ENCODE data around the gene MS4A18.
"Not testable (repeated sequence)": the region's sequence is repeated elsewhere in the genome, so short reads cannot be mapped to it uniquely, and the experiment has no call there.

The MS4A18 gene

DNA sequence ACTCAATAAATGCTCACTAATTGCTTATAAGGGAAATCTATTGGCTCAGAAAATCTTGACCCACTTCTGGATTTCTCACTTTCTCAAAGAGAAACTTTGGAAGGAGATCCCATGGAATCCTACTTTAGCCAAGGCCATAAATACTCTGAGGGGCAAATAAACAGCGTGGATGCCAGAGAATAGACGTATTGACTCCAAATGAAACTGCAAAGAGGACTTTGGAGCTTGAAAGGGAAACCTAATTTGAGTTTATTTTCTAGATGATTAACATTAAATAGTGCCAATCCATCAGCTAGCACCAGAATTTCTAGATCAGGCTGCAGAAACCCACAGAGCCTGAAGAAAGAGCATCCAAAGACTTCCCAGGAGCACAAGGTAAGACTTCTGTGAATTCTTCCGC lies at the start of gene MS4A18:
MS4A18 (plus strand) TSS at position 301 of the 400 bp plus-strand sequence.
- DNase-seq, result no peak

DNA sequence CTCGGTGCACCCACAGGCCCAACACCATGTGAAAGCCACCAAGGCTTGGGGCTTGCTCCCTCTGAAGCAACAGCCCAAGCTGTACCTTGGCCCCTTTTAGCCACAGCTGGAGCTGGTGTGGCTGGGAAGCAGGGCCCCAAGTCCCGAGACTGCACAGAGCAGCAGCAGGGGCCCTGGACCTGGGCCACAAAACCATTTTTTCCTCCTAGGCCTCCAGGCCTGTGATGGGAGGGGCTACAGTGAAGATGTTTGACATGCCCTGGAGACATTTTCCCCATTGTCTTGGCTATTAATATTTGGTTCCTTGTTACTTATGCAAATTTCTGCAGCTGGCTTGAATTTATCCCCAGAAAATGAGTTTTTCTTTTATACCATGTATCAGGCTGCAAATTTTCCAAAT lies 46.3 kb upstream of the MS4A18 start:
- not testable (repeated sequence) for DNase-seq

DNA sequence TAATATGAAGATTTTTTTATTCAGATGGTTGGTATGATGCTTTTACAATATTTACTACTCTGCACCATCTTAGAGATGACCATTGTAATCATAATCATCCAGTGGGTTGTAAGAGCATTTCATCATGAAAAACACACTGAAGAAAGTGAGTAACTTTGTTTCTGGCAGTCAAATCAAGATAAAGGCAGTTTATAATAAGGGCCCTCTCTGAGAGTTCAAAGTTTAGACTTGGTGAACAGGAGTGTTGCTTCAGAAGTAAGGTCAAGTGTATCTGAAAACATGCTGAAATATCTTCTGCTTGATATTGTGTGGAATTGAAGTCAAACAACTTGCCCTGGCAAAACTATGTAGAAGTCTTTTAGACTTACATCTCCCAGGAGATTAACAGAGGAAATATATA lies 44.6 kb upstream of the MS4A18 start:
- DNase-seq, result no peak

DNA sequence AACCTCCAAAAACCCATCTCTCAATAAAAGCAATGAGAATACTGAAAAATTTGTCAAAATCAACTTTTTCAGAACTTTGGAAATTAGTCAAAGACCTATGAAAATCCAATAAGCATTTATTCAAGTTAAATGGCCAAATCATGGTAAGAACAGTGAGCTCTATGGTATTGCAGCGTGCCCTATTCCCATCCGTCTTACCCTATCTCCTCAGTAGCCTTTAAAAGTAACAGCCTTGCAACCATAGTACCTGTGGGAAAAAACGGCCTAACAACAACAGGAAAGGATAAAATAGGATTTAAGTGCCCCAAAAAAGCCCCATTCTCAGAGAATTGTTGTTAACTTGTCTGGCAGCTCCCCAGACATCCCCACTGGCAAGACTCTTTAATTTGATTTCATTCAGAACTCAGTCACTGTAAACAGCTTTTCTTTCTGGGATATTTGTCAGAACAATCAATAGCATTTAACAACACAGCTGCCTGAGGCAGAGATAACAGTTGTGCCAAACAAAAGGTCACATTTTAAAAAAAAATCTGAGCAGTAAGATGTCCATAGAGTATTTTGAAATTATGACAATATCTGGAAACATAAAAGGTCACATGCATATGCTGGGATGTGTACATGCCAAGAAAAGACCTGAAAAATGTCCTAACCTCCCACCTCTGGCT lies 43.9 kb upstream of the MS4A18 start:
- DNase-seq, result no peak

DNA sequence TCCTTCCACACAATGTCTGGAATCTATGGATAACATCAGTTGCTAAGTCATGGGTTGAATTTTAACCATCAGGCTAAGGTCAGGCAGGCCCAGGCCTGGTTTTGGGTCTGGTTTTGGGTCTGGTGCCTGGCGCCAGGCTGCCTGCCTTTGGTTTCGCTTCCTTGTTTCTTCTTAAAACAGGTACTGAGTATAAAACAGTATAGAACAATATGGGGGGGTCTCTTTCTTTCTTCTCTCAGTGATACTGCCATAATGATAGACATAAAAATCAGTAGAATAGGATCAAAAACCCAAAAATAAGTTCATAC lies 40.0 kb upstream of the MS4A18 start:
- DNase-seq, result not testable (repeated sequence)

DNA sequence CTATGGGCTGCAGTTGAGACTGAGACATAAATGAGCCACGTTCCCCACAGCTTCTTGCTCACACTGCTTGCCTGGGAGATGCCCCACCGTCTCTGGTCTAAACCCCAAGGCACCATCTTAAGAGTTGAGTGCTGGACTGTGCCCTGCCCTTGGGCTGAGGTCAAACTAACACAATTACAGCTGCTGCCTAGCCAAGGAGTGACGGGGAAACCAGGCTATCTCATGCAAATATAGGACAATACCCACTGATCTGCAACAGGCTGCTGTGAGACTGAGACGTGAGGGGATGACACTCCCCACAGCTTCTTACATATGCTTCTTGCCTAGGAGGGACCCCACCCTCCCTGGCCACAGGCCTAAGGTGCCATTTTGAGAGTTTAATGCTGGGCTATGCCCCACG lies 32.9 kb upstream of the MS4A18 start:
- DNase-seq, result no peak

DNA sequence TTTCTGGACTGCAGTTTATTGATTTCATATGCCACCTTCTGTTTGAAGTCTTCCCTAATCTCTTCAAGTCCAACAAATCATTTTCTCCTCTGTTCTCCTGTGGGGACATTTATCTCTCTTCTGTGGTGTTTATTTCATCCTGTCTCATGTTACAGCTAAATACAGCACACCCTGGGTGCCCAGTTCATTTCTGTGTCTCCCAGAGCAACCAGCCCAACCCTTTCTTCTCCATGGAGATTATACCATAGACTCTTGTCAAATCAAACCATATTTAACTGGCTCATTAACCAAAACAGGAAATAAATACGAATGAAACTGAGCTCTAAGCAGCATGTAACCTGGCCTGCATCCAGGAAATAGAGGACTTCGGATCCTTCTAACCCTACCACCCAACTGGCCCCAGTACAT lies 25.2 kb upstream of the MS4A18 start, which contains the start of gene MS4A8:
MS4A8 (plus strand) TSS at position 329 of the 408 bp plus-strand sequence. CDS start 1,249 bp downstream, outside the sequence.
- no peak for DNase-seq

DNA sequence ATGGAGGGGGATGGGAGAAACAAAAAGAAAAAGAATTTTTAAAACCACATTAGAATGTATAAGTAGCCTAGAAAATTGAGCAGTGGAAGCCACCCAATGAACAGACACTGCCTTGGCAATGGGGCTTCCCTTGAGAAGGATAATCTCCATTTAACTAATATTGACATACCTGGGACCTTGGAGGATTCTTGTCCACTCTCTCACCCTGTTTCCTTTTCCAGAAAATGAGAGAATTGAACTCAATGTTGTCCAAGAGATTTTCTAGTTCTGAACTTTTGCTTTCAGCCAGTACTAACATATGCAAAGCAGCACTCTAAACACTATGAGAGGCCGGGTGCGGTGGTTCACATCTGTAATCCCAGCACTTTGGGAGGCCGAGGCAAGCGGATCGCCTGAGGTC lies 24.6 kb upstream of the MS4A18 start:
- DNase-seq, result no peak

DNA sequence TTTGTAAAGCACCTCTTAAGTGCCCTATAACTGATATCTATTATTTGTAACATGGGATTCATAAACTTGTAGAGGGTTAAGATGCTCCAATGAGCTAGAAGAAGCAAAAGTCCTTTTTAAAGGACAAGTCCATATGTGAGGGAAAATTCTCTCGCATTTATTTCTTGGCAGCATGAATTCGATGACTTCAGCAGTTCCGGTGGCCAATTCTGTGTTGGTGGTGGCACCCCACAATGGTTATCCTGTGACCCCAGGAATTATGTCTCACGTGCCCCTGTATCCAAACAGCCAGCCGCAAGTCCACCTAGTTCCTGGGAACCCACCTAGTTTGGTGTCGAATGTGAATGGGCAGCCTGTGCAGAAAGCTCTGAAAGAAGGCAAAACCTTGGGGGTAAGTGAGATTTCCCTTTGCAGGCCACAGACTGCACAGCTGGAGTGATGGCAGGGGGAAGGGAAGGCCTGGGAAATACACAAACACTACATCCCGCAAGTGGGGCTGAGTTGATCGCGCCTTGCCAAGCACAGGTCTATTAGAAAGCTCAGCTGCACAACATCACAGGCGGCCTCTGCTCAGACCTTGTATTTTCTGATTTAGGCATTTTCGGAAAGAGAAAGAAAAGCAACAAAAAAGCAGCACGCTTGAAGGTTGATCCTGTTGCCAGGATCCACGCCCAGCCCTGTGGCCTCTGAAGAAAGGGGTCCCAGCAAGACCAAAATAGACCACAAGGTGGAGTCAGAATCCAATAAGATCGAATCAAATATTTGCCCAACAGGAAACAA lies 23.6 kb upstream of the MS4A18 start:
- DNase-seq, result peak in 1 of 51 donors; percentile 0

DNA sequence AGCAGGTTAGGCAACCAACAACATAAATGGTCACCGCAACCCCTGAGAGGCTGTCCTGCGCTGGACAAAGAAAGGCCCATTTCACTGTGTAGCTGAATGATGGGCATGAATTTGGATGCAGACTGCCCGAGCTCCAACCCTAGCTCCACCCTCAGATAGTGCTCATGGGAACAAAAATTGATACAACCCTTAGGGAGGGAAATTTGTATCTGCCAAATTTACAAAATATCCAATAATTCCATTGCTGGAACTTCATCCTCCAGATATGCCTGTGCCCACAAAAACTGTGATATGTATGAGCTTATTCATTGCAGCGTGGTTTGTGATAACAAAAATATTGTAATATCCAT lies 23.1 kb upstream of the MS4A18 start:
- DNase-seq, result no peak

DNA sequence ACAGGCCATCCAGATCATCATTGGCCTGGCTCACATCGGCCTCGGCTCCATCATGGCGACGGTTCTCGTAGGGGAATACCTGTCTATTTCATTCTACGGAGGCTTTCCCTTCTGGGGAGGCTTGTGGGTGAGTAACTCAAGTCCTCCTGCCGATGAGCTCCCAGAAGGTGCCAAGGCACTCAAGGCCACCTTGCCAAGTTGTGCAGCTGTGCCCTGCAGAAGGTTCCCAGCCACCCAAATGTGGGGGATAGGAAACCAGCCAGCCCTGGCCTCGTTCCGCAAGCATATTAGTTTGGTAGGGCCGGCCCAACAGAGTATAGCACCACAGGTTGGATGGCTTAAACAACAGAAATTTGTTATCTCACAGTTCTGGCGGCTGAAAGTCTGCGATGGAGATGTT lies 21.1 kb upstream of the MS4A18 start:
- no peak for DNase-seq

DNA sequence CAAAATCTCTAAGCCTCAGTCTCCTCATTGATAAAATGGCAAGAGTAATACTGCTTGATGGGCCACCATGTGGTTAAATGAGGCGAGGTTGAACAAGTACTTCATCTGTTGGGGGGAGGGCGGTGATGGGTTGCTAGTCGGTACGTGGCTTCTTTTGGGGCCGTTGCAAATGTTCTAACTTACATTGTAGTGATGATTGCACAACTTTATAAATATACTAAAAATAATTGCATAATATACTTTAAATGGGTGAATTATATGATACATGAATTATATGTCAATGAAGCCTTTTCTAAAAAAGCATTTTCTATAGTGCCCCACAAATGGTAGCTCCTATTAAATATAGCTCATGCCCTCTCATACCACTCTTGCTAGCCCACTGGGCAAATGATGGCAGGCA lies 18.6 kb upstream of the MS4A18 start:
- no peak for DNase-seq

DNA sequence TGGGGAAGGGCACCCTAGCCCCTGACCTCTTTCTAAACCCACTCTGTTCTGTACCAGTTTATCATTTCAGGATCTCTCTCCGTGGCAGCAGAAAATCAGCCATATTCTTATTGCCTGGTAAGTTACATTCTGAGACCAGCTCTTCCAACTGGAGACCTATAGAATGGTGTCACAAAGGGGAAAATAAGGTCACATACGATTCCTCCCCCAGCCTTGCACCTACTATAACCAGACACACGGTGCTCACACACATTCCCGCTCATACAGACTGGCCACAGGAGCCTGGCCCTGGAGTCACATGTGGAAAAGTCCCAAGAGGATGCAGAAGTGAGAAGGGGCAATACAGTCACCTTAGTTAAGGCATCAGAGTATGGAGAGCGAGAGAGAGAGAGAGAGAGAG lies 17.6 kb upstream of the MS4A18 start:
- no peak for DNase-seq

DNA sequence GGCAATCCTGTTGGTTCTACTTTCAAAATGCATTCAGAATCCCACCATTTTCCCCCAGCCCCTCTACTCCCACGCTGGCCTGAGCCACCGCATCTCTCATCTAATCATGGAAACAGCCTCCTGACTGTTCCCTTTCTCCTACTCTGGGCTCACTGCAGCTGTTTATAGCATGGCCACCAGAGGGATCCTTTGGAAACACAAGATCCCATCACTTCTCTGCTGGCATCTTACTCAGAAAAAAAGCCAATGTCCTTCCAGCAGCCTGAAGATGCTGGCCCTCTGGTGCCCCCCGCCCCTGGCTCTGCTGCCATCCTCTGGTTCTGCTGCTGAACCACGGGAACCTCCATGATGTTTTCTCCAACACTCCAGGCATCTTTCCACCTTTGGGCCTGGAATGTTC lies 14.0 kb upstream of the MS4A18 start:
- DNase-seq, result no peak

DNA sequence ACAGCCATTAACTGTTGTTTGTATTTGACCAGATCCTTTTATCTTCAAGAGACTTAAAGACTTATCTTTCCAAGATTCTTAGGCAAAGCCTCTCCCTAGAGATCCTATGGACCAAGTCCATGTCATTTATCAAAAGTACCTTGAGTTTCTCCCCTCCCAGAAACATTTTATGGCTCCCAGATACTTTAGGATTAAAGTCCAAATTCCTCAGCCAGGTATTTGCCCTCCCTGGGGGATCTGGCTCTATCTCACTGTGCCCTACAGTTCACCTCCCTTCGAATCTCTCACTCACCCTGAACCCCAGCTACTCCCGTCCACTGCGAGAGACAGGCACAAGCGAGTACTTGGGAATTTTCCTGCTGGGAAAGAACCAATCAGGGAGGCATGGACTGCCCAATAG lies 13.2 kb upstream of the MS4A18 start:
- DNase-seq, result no peak

DNA sequence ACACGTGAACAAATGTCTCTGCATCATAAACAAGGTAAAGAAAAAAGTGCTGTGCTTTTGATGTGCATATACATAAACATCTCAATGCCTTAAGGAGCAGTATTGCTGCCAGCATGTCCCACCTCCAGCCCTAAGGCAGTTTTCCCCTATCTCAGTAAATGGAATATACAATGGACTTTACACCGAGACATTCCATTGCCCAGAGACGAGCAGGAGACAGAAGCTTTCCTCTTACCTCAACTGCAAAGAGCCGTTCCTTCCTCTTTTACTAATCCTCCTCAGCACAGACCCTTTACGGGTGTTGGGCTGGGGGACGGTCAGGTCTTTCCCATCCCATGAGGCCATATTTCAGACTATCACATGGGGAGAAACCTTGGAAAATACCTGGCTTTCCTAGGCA lies 11.1 kb upstream of the MS4A18 start:
- DNase-seq, result not testable (repeated sequence)

DNA sequence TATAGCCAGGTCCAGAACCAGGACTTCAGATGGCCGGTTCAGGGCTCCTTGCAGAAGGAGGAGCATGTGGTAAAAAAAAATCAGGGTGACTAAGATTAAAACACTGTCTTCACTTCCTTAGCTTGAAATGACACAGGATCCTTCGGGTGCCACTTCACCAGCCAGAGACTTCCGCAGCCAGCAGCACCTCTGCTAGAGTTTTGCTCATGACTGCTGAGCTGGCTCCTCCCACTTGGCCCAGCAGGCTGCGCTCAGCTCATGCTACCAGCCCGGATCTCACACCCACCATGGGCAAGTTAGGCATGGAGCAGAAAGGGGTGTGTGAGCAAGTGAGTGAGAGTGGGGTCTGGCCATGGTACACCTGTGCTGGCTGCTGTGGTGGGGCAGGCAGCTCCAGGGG lies 6.6 kb upstream of the MS4A18 start:
- no peak for DNase-seq

DNA sequence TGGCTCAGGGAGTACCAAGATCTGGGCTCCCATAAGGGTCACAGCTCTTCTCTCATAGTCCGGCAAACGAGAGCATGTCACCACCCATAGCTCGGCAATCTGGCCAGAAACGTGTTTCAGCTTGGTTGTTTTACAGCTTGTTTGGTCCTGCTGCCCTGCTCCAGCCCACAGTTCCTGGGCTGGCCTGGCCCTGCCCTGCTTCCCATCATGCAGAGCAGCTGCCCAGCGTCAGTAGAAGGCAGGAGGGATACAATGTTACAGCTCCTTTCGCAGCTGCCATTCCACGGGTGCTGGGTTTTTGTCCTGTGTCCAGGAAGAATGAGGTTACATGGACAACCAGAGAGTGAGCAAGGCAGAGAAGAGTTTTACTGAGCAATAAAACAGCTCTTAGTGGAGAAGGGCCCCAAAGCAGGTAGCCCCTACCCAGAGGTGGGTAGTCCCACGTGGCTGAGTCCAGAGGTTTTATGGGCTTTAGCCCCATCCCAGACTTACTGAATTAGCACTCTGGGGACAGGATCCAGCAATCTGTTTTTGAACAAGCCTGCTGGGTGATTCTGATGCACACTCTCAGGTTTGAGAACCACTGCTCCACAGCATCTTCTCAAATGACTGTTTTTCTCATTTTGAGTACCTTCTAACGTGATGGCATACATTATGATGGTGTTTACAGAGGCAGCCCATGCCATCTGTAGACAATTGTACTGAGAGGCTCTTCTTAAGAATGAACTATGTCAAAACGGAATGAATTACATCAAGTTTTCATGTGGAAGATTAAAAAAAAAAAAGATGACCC lies 5.8 kb upstream of the MS4A18 start:
- DNase-seq, result no peak

DNA sequence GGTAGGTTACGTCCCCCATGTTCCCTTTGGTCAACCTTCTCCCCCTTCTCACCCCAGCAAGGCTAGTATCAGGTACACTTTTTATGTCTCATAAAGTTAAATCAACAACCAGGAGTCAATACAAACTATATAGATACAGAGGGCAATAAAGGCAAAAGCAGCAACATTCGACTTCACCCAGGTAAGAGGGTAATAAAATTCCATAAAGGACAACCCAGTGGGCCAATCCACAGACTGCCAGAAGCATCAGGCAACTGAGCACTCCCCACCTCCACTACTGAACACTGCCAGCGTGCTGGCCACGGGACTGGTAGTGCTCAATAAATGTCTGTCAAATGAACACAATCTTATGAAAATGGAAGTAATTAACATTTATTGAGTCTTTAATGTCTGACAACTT lies 5.1 kb upstream of the MS4A18 start:
- no peak for DNase-seq

DNA sequence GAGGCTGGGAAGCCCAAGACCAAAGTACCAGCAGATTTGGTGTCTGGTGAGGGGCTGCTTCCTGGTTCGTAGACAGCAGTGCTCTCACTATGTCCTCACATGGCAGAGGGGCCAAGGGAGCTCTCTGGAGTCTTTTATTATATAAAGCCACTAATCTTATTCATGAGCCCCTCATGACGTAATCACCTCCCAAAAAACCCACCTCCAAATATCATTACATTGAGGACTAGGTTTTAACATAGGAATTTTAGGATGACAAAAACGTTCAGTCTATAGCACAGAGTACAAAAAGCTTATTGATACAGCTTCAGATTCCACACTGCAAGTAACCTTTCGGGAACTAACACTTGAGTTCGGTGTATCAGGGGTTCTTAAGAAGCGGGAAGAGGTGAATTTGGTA lies 4.1 kb upstream of the MS4A18 start:
- no peak for DNase-seq

DNA sequence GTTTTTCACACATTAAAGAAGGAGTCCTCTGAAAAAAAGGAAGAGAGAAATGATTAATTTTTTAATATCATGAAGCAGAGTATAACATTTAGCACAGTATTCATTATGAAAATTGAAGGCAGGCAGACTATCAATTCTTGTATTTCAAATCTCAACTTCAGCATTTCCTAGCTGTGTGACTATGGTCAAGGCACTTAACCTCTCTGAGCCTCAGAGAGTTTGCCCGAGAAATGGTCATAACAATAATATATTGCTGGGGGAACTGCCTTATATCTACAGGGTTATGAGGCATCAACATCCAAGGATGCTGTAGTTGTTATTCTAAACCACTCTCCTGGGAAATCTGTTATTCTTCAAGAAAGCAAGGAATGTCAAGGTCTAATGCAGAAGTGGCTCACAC lies 1.1 kb downstream of the MS4A18 start:
- DNase-seq, result no peak

DNA sequence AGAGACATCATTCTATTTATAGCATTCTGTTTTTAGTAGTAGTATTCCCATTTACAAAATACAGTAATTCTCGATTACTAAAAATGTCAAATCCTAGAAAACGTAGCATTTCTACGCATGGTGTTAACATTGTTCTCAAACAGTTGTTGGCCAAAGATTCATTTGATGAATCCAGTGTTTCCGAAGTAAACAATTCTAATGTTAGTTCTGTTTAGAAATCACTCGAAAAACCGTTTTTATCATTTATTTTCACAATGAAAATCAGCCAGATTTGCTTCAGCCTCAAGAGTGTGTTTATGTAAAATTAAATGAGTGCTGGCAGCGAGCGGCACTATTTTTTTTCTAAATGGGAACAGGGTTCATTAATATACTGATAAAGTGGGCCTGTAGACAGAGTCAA lies 7.1 kb downstream of the MS4A18 start:
- no peak for DNase-seq

DNA sequence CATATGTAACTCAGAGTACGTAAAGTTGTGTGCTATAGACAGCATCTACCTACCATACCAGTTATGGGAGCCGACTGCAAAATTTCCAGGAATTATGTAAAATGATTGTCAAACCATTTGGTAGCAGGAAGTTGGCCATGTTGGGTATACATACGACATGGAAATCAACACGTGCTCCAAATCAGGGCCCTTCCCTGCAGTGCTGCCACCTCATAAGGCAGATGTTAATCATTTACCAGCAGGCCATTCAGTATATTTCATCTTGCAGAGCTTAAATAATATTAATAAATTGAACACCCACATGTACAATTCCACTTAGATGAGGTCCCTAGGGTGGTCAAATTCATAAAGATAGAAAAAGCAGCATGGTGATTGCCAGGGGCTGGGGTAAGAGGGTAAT lies 9.8 kb downstream of the MS4A18 start:
- DNase-seq, result no peak

Data from hypothalamus (tissue), 51 donors.